Neural progenitor cell (in vitro differentiated cells): Measurements from ENCODE around the gene SPOP. TPM values are rescaled to one million over a fixed set of nuclear protein-coding genes. Genes with fewer than 3 reads are reported as not detected.

ENCODE experiments used
- DNase-seq: peaks from one replicate; pipeline ENCODE4 v3.0.0-alpha.2; 2016; ENCODE audit warnings: low spot score
- H2AFZ ChIP-seq: fragments of 200-600 bp; sonication (generic); replicated peaks from 2 replicates; pipeline ENCODE4 v1.6.1; 2016; ENCODE audit warnings: antibody characterized with exemption
- H3F3A ChIP-seq: fragments of 200-600 bp; sonication (generic); 2 replicates; pipeline ENCODE4 v1.6.1; 2016; ENCODE audit warnings: antibody characterized with exemption, low read depth
- H3K27ac ChIP-seq: fragments of 200-600 bp; sonication (generic); 2 replicates; pipeline ENCODE4 v1.5.1; 2016; ENCODE audit warnings: mild to moderate bottlenecking
- H3K27me3 ChIP-seq: fragments of 200-600 bp; sonication (generic); 2 replicates; pipeline ENCODE4 v1.6.1; 2016; ENCODE audit warnings: mild to moderate bottlenecking, moderate library complexity
- H3K36me3 ChIP-seq: fragments of 200-600 bp; sonication (generic); 2 replicates; pipeline ENCODE4 v1.5.1; 2016
- H3K4me1 ChIP-seq: fragments of 200-600 bp; sonication (generic); 2 replicates; pipeline ENCODE4 v1.6.1; 2016; ENCODE audit warnings: mixed run types
- H3K4me2 ChIP-seq: fragments of 200-600 bp; sonication (generic); 2 replicates; pipeline ENCODE4 v1.6.1; 2016
- H3K4me3 ChIP-seq: fragments of 200-600 bp; sonication (generic); 2 replicates; pipeline ENCODE4 v1.5.1; 2016
- H3K79me2 ChIP-seq: fragments of 200-600 bp; sonication (generic); 2 replicates; pipeline ENCODE4 v1.6.1; 2016; ENCODE audit warnings: low read depth
- H3K9ac ChIP-seq: fragments of 200-600 bp; sonication (generic); 2 replicates; pipeline ENCODE4 v1.6.1; 2016
- H3K9me3 ChIP-seq: fragments of 200-600 bp; sonication (generic); 2 replicates; pipeline ENCODE4 v1.5.1; 2016; ENCODE audit warnings: low read depth
- H4K20me1 ChIP-seq: fragments of 200-600 bp; sonication (generic); 2 replicates; pipeline ENCODE4 v1.6.1; 2016; ENCODE audit warnings: low read depth
- H3K27ac Mint-ChIP-seq: 3 replicates; pipeline ENCODE4 v1.8.0; 2021; ENCODE audit warnings: mixed read lengths
- H3K27me3 Mint-ChIP-seq: 2 replicates; pipeline ENCODE4 v1.8.0; 2022; ENCODE audit warnings: low read depth, mild to moderate bottlenecking, inconsistent platforms, moderate library complexity, mixed read lengths; ENCODE audit not compliant: insufficient read depth
- H3K36me3 Mint-ChIP-seq: 3 replicates; pipeline ENCODE4 v1.8.0; 2021; ENCODE audit warnings: mixed read lengths
- H3K4me1 Mint-ChIP-seq: 3 replicates; pipeline ENCODE4 v1.8.0; 2021; ENCODE audit warnings: mixed read lengths
- H3K4me3 Mint-ChIP-seq: 3 replicates; pipeline ENCODE4 v1.8.0; 2021; ENCODE audit warnings: mild to moderate bottlenecking, moderate library complexity, mixed read lengths
- H3K9me3 Mint-ChIP-seq: 3 replicates; pipeline ENCODE4 v1.8.0; 2020; ENCODE audit warnings: mixed read lengths
- CTCF ChIP-seq: fragments of 200-600 bp; sonication (generic); IDR thresholded peaks from 2 replicates; pipeline ENCODE4 v1.5.1; 2017; ENCODE audit warnings: antibody characterized with exemption, mild to moderate bottlenecking
- EZH2 ChIP-seq: fragments of 200-600 bp; sonication (generic); IDR thresholded peaks from 2 replicates; pipeline ENCODE4 v1.6.1; 2017; ENCODE audit warnings: antibody characterized with exemption, mild to moderate bottlenecking, moderate library complexity
- EZH2phosphoT487 ChIP-seq: fragments of 200-600 bp; sonication (generic); IDR thresholded peaks from 2 replicates; pipeline ENCODE4 v1.6.1; 2017; ENCODE audit warnings: antibody characterized with exemption
- total RNA-seq: library from RNA; depleted of rRNA; stranded (reverse); fragments of >200 nt; gene quantifications from 2 replicates; pipeline ENCODE4 v1.2.3, GENCODE V29; 2015; ENCODE audit warnings: low replicate concordance

The SPOP gene
- total RNA-seq, 1 donor from 2014 or later = 40.3 TPM

DNA sequence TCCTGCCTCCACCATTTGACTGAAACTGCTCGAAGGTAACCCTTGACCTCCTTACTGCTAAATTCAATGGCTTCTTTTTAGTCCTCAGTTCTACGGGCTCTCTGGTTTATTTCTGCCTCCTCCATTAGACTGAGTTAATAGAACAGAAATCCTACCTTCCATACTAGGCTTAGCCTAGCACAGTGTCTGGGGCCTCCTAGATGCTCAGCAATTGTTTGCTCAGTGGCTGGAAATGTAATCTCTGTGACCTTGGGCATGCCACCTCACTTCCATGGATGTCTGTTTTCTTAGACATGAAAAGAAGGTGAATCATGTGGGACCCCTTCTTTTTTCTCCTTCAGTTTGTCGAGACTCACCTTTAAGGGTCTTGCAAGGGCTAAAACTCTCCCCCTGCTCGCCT lies 82.6 kb downstream of the SPOP start:
- H3K27me3 ChIP-seq = no peaks in the 10 kb centered on the region
- H4K20me1 ChIP-seq = peaks cover 3% of the 10 kb centered on the region
- no peaks in the 10 kb centered on the region for H3K9me3 ChIP-seq
- TF ChIP-seq EZH2phosphoT487 = no peak
- TF ChIP-seq CTCF = no peak
- no peak for TF ChIP-seq EZH2
- H3K36me3 ChIP-seq = no peaks in the 10 kb centered on the region
- H3K4me3 Mint-ChIP-seq = no peak overlapping the region
- H3K9me3 Mint-ChIP-seq = no peaks in the 10 kb centered on the region
- DNase-seq = no peak
- no peaks in the 10 kb centered on the region for H3K79me2 ChIP-seq
- no peaks in the 10 kb centered on the region for H3K4me1 Mint-ChIP-seq
- no peak overlapping the region for H3K27ac Mint-ChIP-seq
- no peak overlapping the region for H3K4me2 ChIP-seq
- H3F3A ChIP-seq = no peaks in the 10 kb centered on the region
- peaks cover 11% of the 10 kb centered on the region for H3K4me1 ChIP-seq
- H2AFZ ChIP-seq = no peak overlapping the region
- no peak overlapping the region for H3K4me3 ChIP-seq
- peaks cover 18% of the 10 kb centered on the region for H3K36me3 Mint-ChIP-seq
- H3K27ac ChIP-seq = no peak overlapping the region
- H3K27me3 Mint-ChIP-seq = peaks cover 4% of the 10 kb centered on the region
- H3K9ac ChIP-seq = no peak overlapping the region

GRCh38 chr17:49592263-49592662 lies 85.6 kb downstream of the SPOP start:
- no peak for DNase-seq
- peaks cover 3% of the 10 kb centered on the region for H3K27me3 Mint-ChIP-seq
- no peak overlapping the region for H3K27ac Mint-ChIP-seq

DNA sequence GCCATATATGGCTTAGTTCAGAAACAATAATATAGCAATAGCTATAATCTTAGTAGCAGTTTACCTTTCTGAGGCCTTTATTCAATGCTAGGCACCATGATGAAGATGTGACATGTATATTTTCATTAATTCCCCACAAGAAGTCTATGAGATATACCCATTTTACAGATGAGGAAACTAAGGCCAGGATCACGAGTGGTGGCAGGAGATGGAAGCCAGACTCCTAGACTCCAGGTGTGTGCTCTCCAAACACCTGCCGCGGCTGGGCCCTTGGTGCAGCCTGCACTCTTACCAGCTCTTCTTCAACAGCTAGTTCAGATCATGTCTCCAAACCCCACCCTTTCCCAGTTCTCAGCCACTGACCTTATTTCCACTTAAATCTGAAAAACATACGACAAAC lies 87.0 kb downstream of the SPOP start:
- Mint-ChIP-seq H3K4me3 (no peak overlapping the region), H3K36me3 (peaks cover 3% of the 10 kb centered on the region), H3K9me3 (no peaks in the 10 kb centered on the region), H3K4me1 (no peaks in the 10 kb centered on the region), H3K27me3 (peaks cover 2% of the 10 kb centered on the region), H3K27ac (no peak overlapping the region)
- H3K9me3 ChIP-seq = no peaks in the 10 kb centered on the region
- H3F3A ChIP-seq = no peaks in the 10 kb centered on the region
- H4K20me1 ChIP-seq = no peaks in the 10 kb centered on the region
- H3K9ac ChIP-seq = no peak overlapping the region
- H3K27me3 ChIP-seq = no peaks in the 10 kb centered on the region
- DNase-seq = no peak
- H2AFZ ChIP-seq = no peak overlapping the region
- H3K4me1 ChIP-seq = no peaks in the 10 kb centered on the region
- H3K4me3 ChIP-seq = no peak overlapping the region
- TF ChIP-seq EZH2phosphoT487 (no peak), CTCF (no peak), EZH2 (no peak)
- H3K27ac ChIP-seq = no peak overlapping the region
- H3K36me3 ChIP-seq = no peaks in the 10 kb centered on the region
- H3K79me2 ChIP-seq = no peaks in the 10 kb centered on the region
- no peak overlapping the region for H3K4me2 ChIP-seq

More at GRCh38 chr17:49592263-49592662, 85.6 kb downstream of the SPOP start:
- no peaks in the 10 kb centered on the region for H3K9me3 ChIP-seq
- no peak for TF ChIP-seq EZH2phosphoT487
- no peak for TF ChIP-seq CTCF
- no peak for TF ChIP-seq EZH2
- H3F3A ChIP-seq = no peaks in the 10 kb centered on the region
- Mint-ChIP-seq H3K36me3 (peaks cover 9% of the 10 kb centered on the region), H3K4me1 (no peaks in the 10 kb centered on the region), H3K9me3 (no peaks in the 10 kb centered on the region), H3K4me3 (no peak overlapping the region)
- no peaks in the 10 kb centered on the region for H3K27me3 ChIP-seq
- no peak overlapping the region for H3K4me3 ChIP-seq
- no peak overlapping the region for H2AFZ ChIP-seq
- no peaks in the 10 kb centered on the region for H3K4me1 ChIP-seq
- H3K27ac ChIP-seq = no peak overlapping the region
- no peaks in the 10 kb centered on the region for H4K20me1 ChIP-seq
- no peaks in the 10 kb centered on the region for H3K79me2 ChIP-seq
- H3K9ac ChIP-seq = no peak overlapping the region
- no peaks in the 10 kb centered on the region for H3K36me3 ChIP-seq
- H3K4me2 ChIP-seq = no peak overlapping the region
